Measurements from ENCODE around the gene CEBPZ.
A peak's percentile ranks its signal among the peaks of the same experiment; 100 is the strongest.

CEBPZ gene

DNA sequence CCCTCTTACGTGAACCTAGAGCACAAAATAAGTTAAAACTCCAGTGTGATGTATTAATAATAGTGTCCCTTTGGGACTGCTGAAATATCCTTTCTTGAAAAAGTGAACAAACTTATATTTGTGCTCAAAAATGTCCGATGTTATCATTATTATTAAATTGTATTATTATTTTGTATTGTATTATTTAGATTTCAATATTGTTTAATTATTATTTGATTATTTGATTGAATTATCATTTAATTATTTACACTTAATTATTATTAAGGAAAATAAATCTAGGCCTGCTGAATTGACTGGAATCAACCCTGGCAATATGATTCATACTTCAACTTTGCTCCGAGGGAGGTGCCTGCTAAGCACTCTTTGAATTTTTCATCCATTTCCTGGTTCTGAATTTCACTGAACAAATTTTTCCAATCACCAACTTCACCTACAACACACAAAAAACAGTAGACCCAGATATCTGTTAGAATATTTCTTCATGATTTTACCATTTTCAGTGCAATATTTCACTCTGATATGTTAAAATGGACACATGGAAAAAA lies 63.7 kb downstream of the CEBPZ start:
- FAIRE-seq (no peak), DNase-seq (ENCODE audit: insufficient read length) (no peak)
- TF ChIP-seq POLR2AphosphoS5 (IDR thresholded peaks at IDR 0.05; ENCODE audit: low read depth, low read length) (no peak), TAF1 (IDR thresholded peaks at IDR 0.05; ENCODE audit: borderline replicate concordance, low read depth, low read length) (no peak), POLR2A (IDR thresholded peaks at IDR 0.05; ENCODE audit: low read depth, low read length) (no peak)

DNA sequence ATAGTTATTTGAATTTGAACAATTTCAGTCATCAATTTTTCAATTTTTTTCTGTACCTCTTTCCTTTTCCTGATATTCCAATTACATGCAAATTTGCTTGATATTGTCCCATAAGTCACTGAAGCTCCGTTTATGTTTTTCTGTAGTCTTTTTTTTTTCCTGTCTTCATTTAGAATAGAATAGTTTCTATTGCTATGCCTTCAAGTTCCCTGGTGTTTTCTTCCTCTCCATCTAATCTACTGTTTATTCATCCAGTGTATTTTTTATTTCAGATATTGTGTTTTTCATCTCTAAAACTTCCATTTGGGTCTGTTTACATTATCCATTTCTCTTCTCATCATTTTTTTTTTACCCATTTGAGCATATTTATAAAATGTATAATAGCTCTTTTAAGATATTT lies 66.6 kb downstream of the CEBPZ start:
- no peak for TF ChIP-seq TAF1 (IDR thresholded peaks at IDR 0.05; ENCODE audit: borderline replicate concordance, low read depth, low read length)
- no peak for TF ChIP-seq POLR2A (IDR thresholded peaks at IDR 0.05; ENCODE audit: low read depth, low read length)
- no peak for TF ChIP-seq POLR2AphosphoS5 (IDR thresholded peaks at IDR 0.05; ENCODE audit: low read depth, low read length)
- DNase-seq (ENCODE audit: insufficient read length): no peak
- no peak for FAIRE-seq

DNA sequence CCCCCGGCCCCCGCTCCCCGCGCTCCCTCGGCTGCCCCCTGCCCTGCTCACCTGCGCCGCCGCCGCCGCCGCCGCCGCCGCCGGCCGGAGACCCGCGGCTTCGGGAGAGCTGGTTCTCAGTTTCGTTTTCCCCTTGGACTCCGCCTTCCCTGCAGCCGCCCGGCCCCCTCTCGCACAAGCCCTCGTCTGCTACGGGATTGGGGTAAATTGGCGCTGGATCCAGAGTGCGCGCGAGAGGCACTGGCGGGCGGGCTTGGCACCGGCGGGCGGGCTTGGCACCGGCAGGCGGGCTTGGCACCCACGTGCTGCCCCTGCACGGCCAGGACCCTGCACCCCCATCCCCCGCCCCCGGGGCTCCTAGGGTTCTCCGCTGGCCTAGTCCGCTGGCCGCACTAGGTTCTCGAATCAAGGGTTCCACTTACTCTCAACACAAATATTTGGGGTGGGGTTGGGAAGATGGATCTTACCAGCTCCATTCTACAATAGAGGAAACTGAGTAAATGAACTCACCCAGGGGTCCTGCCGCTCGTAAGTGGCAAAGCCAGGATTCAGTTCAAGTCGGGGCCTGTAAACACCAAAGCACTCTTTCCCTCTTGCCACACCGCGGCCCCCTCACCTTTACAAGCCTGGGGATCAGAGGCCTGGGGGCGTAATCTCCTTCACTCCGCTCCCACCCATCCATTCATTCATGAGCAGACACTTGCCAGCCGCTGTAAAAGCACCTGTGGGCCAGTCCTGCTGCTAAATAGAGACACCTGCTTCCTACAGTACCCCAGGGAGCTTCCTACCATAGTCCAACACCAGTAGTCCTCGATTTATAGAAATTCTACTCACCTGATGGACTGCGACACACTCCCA lies 74.3 kb downstream of the CEBPZ start, which contains the start of gene EIF2AK2:
Gene EIF2AK2, minus strand, starts transcription at position 124 of the 858 bp plus-strand sequence. CDS start 9,174 bp downstream, outside the sequence.
- FAIRE-seq (peak; percentile 60), DNase-seq (ENCODE audit: insufficient read length) (peak; percentile 92)
- TF ChIP-seq POLR2AphosphoS5 (IDR thresholded peaks at IDR 0.05; ENCODE audit: low read depth, low read length) (no peak), POLR2A (IDR thresholded peaks at IDR 0.05; ENCODE audit: low read depth, low read length) (peak; percentile 71; the same call in 1 of the 2 replicates), TAF1 (IDR thresholded peaks at IDR 0.05; ENCODE audit: borderline replicate concordance, low read depth, low read length) (peak; percentile 59; the same call in 1 of the 2 replicates)

DNA sequence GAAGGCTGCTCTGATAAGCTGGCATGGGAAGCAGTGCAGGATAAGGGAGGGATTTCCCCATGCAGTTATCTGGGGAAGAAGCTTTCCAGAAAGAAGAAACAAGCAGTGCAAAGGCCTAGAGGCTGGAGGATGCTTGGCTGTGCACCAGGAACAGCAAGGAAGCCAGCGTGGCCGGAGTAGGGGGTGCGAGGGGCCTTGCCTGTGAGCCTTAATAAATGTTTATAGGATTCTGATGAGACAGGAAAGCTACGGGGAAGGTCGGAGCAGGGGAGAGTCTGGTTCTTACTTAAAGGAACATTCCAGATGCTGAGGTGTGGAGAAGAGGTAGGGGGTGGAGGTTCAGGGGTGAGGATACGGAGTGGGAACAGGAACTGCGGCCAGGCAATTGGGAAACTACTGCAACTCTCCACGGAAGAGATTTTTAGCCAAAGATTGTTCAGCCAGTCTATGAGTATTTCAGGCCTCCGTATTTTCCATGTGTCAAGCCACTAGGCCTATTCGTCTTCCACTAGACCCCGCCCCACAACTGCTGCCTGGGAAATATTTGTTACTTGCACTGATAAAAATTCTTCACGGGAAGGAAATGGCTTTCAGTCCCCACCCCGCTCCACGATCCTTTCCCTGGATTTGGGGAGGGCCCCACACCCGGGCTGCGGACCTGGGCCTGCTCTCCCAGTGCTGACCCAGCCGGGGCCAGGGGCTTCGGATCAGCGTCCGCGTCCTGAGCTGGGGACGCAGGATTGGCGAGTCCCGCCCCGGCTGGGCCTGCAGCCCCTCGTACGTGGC lies 75.1 kb downstream of the CEBPZ start:
- peak; percentile 64 for FAIRE-seq
- no peak for DNase-seq (ENCODE audit: insufficient read length)
- no peak; the same call in 1 of the 2 replicates for TF ChIP-seq POLR2AphosphoS5 (IDR thresholded peaks at IDR 0.05; ENCODE audit: low read depth, low read length)
- no peak for TF ChIP-seq TAF1 (IDR thresholded peaks at IDR 0.05; ENCODE audit: borderline replicate concordance, low read depth, low read length)
- peak; percentile 6; the same call in 1 of the 2 replicates for TF ChIP-seq POLR2A (IDR thresholded peaks at IDR 0.05; ENCODE audit: low read depth, low read length)

DNA sequence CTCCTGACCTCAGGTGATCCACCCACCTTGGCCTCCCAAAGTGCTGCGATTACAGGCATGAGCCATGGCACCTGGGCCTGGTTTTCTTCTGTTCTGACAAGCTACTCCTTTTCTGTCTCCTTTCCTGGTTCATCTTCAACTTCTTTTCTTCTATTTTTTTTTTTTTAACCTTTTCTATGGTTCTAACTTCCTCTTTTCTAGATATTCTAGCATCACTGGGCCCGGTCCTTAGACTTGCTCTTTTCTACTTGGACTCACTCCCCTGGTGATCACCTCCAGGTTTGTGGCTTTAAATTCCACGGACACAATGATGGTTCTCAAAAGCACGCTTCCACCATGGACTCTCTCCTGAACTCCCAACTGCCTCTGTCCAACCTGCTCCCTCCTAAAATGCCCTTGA lies 76.6 kb downstream of the CEBPZ start:
- TF ChIP-seq TAF1 (IDR thresholded peaks at IDR 0.05; ENCODE audit: borderline replicate concordance, low read depth, low read length) (no peak), POLR2A (IDR thresholded peaks at IDR 0.05; ENCODE audit: low read depth, low read length) (no peak), POLR2AphosphoS5 (IDR thresholded peaks at IDR 0.05; ENCODE audit: low read depth, low read length) (no peak)
- no peak for FAIRE-seq
- peak; percentile 11 for DNase-seq (ENCODE audit: insufficient read length)

DNA sequence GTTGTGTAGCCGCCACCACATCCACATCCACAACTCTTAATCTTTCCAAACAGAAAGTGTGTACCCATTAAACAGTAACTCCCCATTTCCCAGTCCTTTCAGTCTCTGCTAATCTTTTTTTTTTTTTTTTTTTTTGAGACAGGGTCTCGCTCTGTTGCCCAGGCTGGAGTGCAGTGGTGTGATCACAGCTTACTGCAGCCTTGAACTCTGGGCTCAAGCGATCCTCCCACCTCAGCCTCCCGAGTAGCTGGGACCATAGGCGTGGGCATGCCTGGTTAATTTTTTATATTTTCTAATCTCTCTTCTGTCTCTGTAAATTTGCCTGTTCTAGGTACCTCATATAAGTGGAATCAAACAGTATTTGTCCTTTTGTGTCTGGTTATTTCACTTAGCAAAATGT lies 78.2 kb downstream of the CEBPZ start:
- TF ChIP-seq POLR2A (IDR thresholded peaks at IDR 0.05; ENCODE audit: low read depth, low read length) (no peak), POLR2AphosphoS5 (IDR thresholded peaks at IDR 0.05; ENCODE audit: low read depth, low read length) (no peak), TAF1 (IDR thresholded peaks at IDR 0.05; ENCODE audit: borderline replicate concordance, low read depth, low read length) (no peak)
- no peak for DNase-seq (ENCODE audit: insufficient read length)
- no peak for FAIRE-seq

Data from GM12892 (cell line).